IMR-90 (cell line): ENCODE measurements around the gene MEPCE. TPM values are rescaled to one million over a fixed set of nuclear protein-coding genes. Genes with fewer than 3 reads are reported as not detected.

Experiments used
- ATAC-seq: fragments of 200-7000 bp; cut with Tn5 transposase; 2 replicates; pipeline ENCODE4 v1.9.1; 2020; ENCODE audit warnings: low read depth, mild to moderate bottlenecking, moderate library complexity
- BruUV-seq: library from RNA; stranded (reverse); fragments of 400-500 nt; replicated peaks from 2 replicates; lab custom pipeline; 2021; lab: Mats Ljungman, UMichigan
- CTCF ChIA-PET: fragments of 300-600 bp; formaldehyde crosslinking; extraction: SDS; loops from one replicate; lab custom pipeline; 2021; ENCODE audit warnings: antibody characterized with exemption; lab: Yijun Ruan, JAX
- POLR2A ChIA-PET: fragments of 300-600 bp; sonication (Branson Sonifier 250); formaldehyde crosslinking; loops from one replicate; lab custom pipeline; 2022; ENCODE audit warnings: antibody characterized with exemption; ENCODE audit not compliant: unreplicated experiment; lab: Charles Lee
- DNase-seq: peaks from one replicate; pipeline ENCODE4 v3.0.0; 2013
- H2AFZ ChIP-seq: replicated peaks from 2 replicates; pipeline ENCODE3; 2013; ENCODE audit warnings: low read length, mild to moderate bottlenecking; ENCODE audit not compliant: poor library complexity
- H2AK5ac ChIP-seq: 2 replicates; pipeline ENCODE4 v1.6.1; 2013; ENCODE audit warnings: low read depth, low read length, inconsistent platforms
- H2AK9ac ChIP-seq: replicated peaks from 2 replicates; pipeline ENCODE3; 2013; ENCODE audit warnings: mild to moderate bottlenecking, low read depth, low read length, moderate library complexity; ENCODE audit not compliant: poor library complexity
- H2BK120ac ChIP-seq: 2 replicates; pipeline ENCODE4 v1.6.1; 2013; ENCODE audit warnings: low read depth, low read length, inconsistent platforms
- H2BK15ac ChIP-seq: 3 replicates; pipeline ENCODE4 v1.6.1; 2013; ENCODE audit warnings: low read depth, low read length, inconsistent platforms
- H2BK20ac ChIP-seq: 2 replicates; pipeline ENCODE4 v1.6.1; 2013; ENCODE audit warnings: low read depth, mild to moderate bottlenecking, inconsistent platforms, low read length, moderate library complexity
- H2BK5ac ChIP-seq: 2 replicates; pipeline ENCODE4 v1.6.1; 2013; ENCODE audit warnings: mild to moderate bottlenecking, low read depth, low read length, inconsistent platforms; ENCODE audit not compliant: poor library complexity, severe bottlenecking
- H3K14ac ChIP-seq: replicated peaks from 2 replicates; pipeline ENCODE4 v1.6.1; 2013; ENCODE audit warnings: low read depth, low read length, inconsistent platforms
- H3K18ac ChIP-seq: 2 replicates; pipeline ENCODE4 v1.6.1; 2013; ENCODE audit warnings: low read depth, low read length, control low read depth
- H3K23ac ChIP-seq: 2 replicates; pipeline ENCODE4 v1.6.1; 2013; ENCODE audit warnings: low read depth, low read length, inconsistent platforms
- H3K27ac ChIP-seq: 2 replicates; pipeline ENCODE4 v1.5.1; 2013; ENCODE audit warnings: mild to moderate bottlenecking, control low read depth, low read length; ENCODE audit not compliant: insufficient read depth
- H3K27me3 ChIP-seq: 2 replicates; pipeline ENCODE4 v1.6.1; 2013; ENCODE audit warnings: low read length; ENCODE audit not compliant: control insufficient read depth, insufficient read depth
- H3K36me3 ChIP-seq: 2 replicates; pipeline ENCODE4 v1.6.1; 2013; ENCODE audit warnings: low read length, mixed read lengths; ENCODE audit not compliant: control insufficient read depth, insufficient read depth
- H3K4ac ChIP-seq: 2 replicates; pipeline ENCODE4 v1.6.1; 2013; ENCODE audit warnings: low read depth, low read length, inconsistent platforms
- H3K4me1 ChIP-seq: 2 replicates; pipeline ENCODE4 v1.6.1; 2013; ENCODE audit warnings: low read length, mixed read lengths; ENCODE audit not compliant: control insufficient read depth, insufficient read depth
- H3K4me2 ChIP-seq: 2 replicates; pipeline ENCODE4 v1.6.1; 2013; ENCODE audit warnings: low read depth, mild to moderate bottlenecking, control low read depth, low read length, moderate library complexity
- H3K4me3 ChIP-seq: 2 replicates; pipeline ENCODE4 v1.5.1; 2013; ENCODE audit warnings: low read depth, mild to moderate bottlenecking, control low read depth, low read length, moderate library complexity; ENCODE audit not compliant: insufficient read depth
- H3K56ac ChIP-seq: 2 replicates; pipeline ENCODE4 v1.6.1; 2013; ENCODE audit warnings: low read length, inconsistent platforms; ENCODE audit not compliant: insufficient read depth; ENCODE audit errors: extremely low read depth
- H3K79me1 ChIP-seq, 2 experiments: 2 replicates each; pipeline ENCODE4 v1.6.1; 2013; ENCODE audit warnings: low read length in 2 of 2, inconsistent platforms in 1 of 2, low read depth in 1 of 2
- H3K9ac ChIP-seq: 2 replicates; pipeline ENCODE4 v1.6.1; 2013; ENCODE audit warnings: low read depth, low read length, control low read depth
- H3K9me1 ChIP-seq: 2 replicates; pipeline ENCODE4 v1.6.1; 2013; ENCODE audit warnings: low read length, inconsistent platforms; ENCODE audit not compliant: insufficient read depth
- H3K9me3 ChIP-seq: 2 replicates; pipeline ENCODE4 v1.6.1; 2013; ENCODE audit warnings: low read length; ENCODE audit not compliant: control insufficient read depth, insufficient read depth
- H4K20me1 ChIP-seq: 2 replicates; pipeline ENCODE4 v1.6.1; 2013; ENCODE audit warnings: low read length, inconsistent platforms; ENCODE audit not compliant: insufficient read depth
- H4K5ac ChIP-seq: 2 replicates; pipeline ENCODE4 v1.6.1; 2013; ENCODE audit warnings: mild to moderate bottlenecking, low read depth, low read length, control low read depth
- H4K8ac ChIP-seq, 2 experiments: 2 replicates each; pipeline ENCODE4 v1.6.1; 2013; ENCODE audit warnings: low read depth in 2 of 2, low read length in 2 of 2, control low read depth in 1 of 2, inconsistent platforms in 1 of 2
- H4K91ac ChIP-seq: 2 replicates; pipeline ENCODE4 v1.6.1; 2013; ENCODE audit warnings: low read depth, low read length, inconsistent platforms; ENCODE audit not compliant: insufficient read depth
- BHLHE40 ChIP-seq: fragments of 150-350 bp; IDR thresholded peaks from 2 replicates; pipeline ENCODE4 v1.6.1; 2016; ENCODE audit warnings: mild to moderate bottlenecking, low read depth, low read length
- CEBPB ChIP-seq: IDR thresholded peaks from 2 replicates; pipeline ENCODE4 v1.6.1; 2012; ENCODE audit warnings: low read depth, low read length, improper control_type of control experiment
- CHD1 ChIP-seq: IDR thresholded peaks from 2 replicates; pipeline ENCODE4 v1.6.1; 2012; ENCODE audit warnings: low read depth, low read length, improper control_type of control experiment
- CTCF ChIP-seq: conservative IDR thresholded peaks from 2 replicates; pipeline ENCODE4 v1.5.1; 2012; ENCODE audit warnings: mild to moderate bottlenecking, low read depth, low read length, improper control_type of control experiment
- FOS ChIP-seq: fragments of 150-350 bp; IDR thresholded peaks from 2 replicates; pipeline ENCODE4 v1.6.1; 2016; ENCODE audit warnings: low read depth, low read length
- MAFK ChIP-seq: IDR thresholded peaks from 2 replicates; pipeline ENCODE4 v1.6.1; 2012; ENCODE audit warnings: low read depth, low read length, improper control_type of control experiment
- MAZ ChIP-seq: IDR thresholded peaks from 2 replicates; pipeline ENCODE4 v1.6.1; 2012; ENCODE audit warnings: low read depth, mild to moderate bottlenecking, low read length, improper control_type of control experiment, moderate library complexity, borderline replicate concordance
- MXI1 ChIP-seq: IDR thresholded peaks from 2 replicates; pipeline ENCODE4 v1.6.1; 2012; ENCODE audit warnings: low read depth, mild to moderate bottlenecking, low read length, moderate library complexity, borderline replicate concordance
- NFE2L2 ChIP-seq: fragments of 150-350 bp; IDR thresholded peaks from 2 replicates; pipeline ENCODE4 v1.6.1; 2016; ENCODE audit warnings: low read depth, mild to moderate bottlenecking, low read length
- POLR2A ChIP-seq: IDR thresholded peaks from 2 replicates; pipeline ENCODE4 v1.6.1; 2012; ENCODE audit warnings: mild to moderate bottlenecking, low read depth, low read length
- RAD21 ChIP-seq: IDR thresholded peaks from 2 replicates; pipeline ENCODE4 v1.6.1; 2012; ENCODE audit warnings: low read length, improper control_type of control experiment
- RCOR1 ChIP-seq: IDR thresholded peaks from 2 replicates; pipeline ENCODE4 v1.6.1; 2012; ENCODE audit warnings: mild to moderate bottlenecking, low read length, improper control_type of control experiment; ENCODE audit not compliant: insufficient replicate concordance
- RFX5 ChIP-seq: IDR thresholded peaks from 2 replicates; pipeline ENCODE4 v1.8.0; 2012; ENCODE audit warnings: low read depth, mild to moderate bottlenecking, low read length, moderate library complexity
- SMC3 ChIP-seq: fragments of 150-350 bp; IDR thresholded peaks from 2 replicates; pipeline ENCODE4 v1.6.1; 2016; ENCODE audit warnings: low read depth, mild to moderate bottlenecking, antibody characterized with exemption, low read length, moderate library complexity
- WGBS, 2 experiments: methylation state at CpG; one replicate each; pipeline versions ENCODE4 v1.1.5 to v1.1.7; 2013; ENCODE audit warnings: missing lambda C conversion rate in 2 of 2; ENCODE audit not compliant: insufficient read length in 1 of 2; ENCODE audit errors: extremely low coverage in 2 of 2; 5-methylcytosine and 5-hydroxymethylcytosine counted together
- dilution Hi-C: fragments of 300-500 bp; cut with HindIII; formaldehyde crosslinking; loops from one replicate; pipeline ENCODE4 v1.14.3; 2018; ENCODE audit warnings: low sequenced_read_pairs; ENCODE audit not compliant: unreplicated experiment
- in situ Hi-C: fragments of 300-500 bp; cut with MboI; formaldehyde crosslinking; loops from 3 replicates; pipeline ENCODE4 v1.14.3; 2019; ENCODE audit warnings: low sequenced_read_pairs, inconsistent platforms, mixed read lengths
- intact Hi-C: fragments of 100-400 bp; cut with micrococcal nuclease; formaldehyde crosslinking; loops from 2 replicates; pipeline ENCODE4 v1.10.0; 2022
- polyA plus RNA-seq, 3 experiments: library from polyadenylated mRNA; depleted of rRNA; stranded (reverse); fragments of >200 nt; gene quantifications; 2 replicates each; pipeline ENCODE4 v1.2.3, GENCODE V29; 2012; ENCODE audit warnings: low replicate concordance in 1 of 3
- total RNA-seq: library from RNA; depleted of rRNA; stranded (reverse); fragments of >200 nt; gene quantifications from 2 replicates; pipeline ENCODE4 v1.2.3, GENCODE V29; 2012
- TF ChIP-seq, protein P1 (sequence below): fragments of 150-350 bp; IDR thresholded peaks from 2 replicates; pipeline ENCODE4 v1.6.1; 2016; ENCODE audit warnings: low read depth, mild to moderate bottlenecking, low read length, moderate library complexity, borderline replicate concordance

MEPCE gene
- total and polyA plus RNA-seq, 2 of the 4 experiments (the other 2 are of a cell fraction) = 18.2 to 22.9 TPM

DNA sequence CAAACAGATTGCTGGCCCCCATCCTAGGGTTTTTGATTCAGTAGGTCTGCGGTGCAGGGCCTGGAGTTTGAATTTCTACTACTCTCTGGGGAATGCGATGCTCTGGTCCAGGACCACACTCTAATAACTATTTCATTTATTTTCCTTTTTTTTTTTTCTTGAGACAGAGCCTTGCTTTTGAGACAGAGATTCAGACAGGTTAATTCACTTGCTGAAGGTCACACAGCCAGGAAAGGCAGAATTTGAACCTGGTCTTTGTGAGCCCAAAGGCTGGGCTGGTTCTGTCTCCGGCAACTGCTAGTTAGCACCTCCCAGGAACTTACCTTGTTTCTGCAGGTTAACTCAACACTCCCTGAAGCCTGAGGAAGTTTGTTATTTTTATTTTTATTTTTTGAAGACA, 22.9 kb downstream of the MEPCE start:
- no peak overlapping the region for H2BK5ac ChIP-seq
- in situ Hi-C loops = loop anchor here (25.0 kb wide), 1 partner anchor 410 kb away; the partner anchor contains the start of genes SLC12A9 and TRIP6
- no peak overlapping the region for H2AK5ac ChIP-seq
- dilution Hi-C loops = no loop called here
- H3K4me1 ChIP-seq = peaks cover 4% of the 10 kb centered on the region
- BruUV-seq = no TSS peak
- H2AFZ ChIP-seq = no peak overlapping the region
- TF ChIP-seq MAZ (no peak), MAFK (no peak), CTCF (no peak), MXI1 (no peak), BHLHE40 (no peak), FOS (no peak), CEBPB (no peak), RCOR1 (no peak), SMC3 (no peak), RAD21 (no peak), POLR2A (no peak), RFX5 (no peak), CHD1 (no peak), NFE2L2 (no peak)
- TF ChIP-seq, protein P1, sequence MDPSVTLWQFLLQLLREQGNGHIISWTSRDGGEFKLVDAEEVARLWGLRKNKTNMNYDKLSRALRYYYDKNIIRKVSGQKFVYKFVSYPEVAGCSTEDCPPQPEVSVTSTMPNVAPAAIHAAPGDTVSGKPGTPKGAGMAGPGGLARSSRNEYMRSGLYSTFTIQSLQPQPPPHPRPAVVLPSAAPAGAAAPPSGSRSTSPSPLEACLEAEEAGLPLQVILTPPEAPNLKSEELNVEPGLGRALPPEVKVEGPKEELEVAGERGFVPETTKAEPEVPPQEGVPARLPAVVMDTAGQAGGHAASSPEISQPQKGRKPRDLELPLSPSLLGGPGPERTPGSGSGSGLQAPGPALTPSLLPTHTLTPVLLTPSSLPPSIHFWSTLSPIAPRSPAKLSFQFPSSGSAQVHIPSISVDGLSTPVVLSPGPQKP = no peak
- CTCF ChIA-PET = no interaction called here
- POLR2A ChIA-PET = no interaction called here
- no peaks in the 10 kb centered on the region for H3K36me3 ChIP-seq
- no peak overlapping the region for H3K23ac ChIP-seq
- H2BK15ac ChIP-seq = no peak overlapping the region
- H4K5ac ChIP-seq = no peak overlapping the region
- H4K20me1 ChIP-seq = no peaks in the 10 kb centered on the region
- no peak overlapping the region for H3K4me2 ChIP-seq
- H2BK120ac ChIP-seq = no peak overlapping the region
- no peak overlapping the region for H3K9ac ChIP-seq
- no peak overlapping the region for H3K27ac ChIP-seq
- no peak overlapping the region for H2BK20ac ChIP-seq
- intact Hi-C loops = no loop called here
- H3K56ac ChIP-seq = no peak overlapping the region
- H3K27me3 ChIP-seq = no peaks in the 10 kb centered on the region
- no peak overlapping the region for H3K4ac ChIP-seq
- no peaks in the 10 kb centered on the region for H3K9me3 ChIP-seq
- H3K79me1 ChIP-seq = no peaks in the 10 kb centered on the region
- H4K91ac ChIP-seq = no peak overlapping the region
- H3K14ac ChIP-seq = no peak overlapping the region
- H3K9me1 ChIP-seq = peaks cover 3% of the 10 kb centered on the region; the same call in 1 of the 2 replicates
- DNase-seq (no peak), ATAC-seq (no peak)
- H4K8ac ChIP-seq = no peak overlapping the region
- H3K18ac ChIP-seq = no peak overlapping the region
- WGBS, 2 experiments = 90% methylated on average over 2 of the region's 3 CpGs; no CpG with 5 or more reads in 1 of the 2 experiments
- H2AK9ac ChIP-seq = no peak overlapping the region
- H3K4me3 ChIP-seq = no peak overlapping the region
